Esophagus muscularis mucosa (tissue), 4 donors: ENCODE measurements around the gene SLC35G3. TPM values are rescaled to one million over a fixed set of nuclear protein-coding genes. Genes with fewer than 3 reads are reported as not detected.

Experiments used
- DNase-seq: peaks from one replicate; pipeline ENCODE4 v3.0.0-alpha.2; 2017; ENCODE audit errors: extremely low spot score
- H3K27ac ChIP-seq, 4 donors: fragments of 200-600 bp; sonication (generic); replicated peaks in 1 of 4; 1 replicate in 3 of 4; 2 replicates in 1 of 4; pipeline ENCODE4 v1.5.1; 2016 to 2019; ENCODE audit warnings: mild to moderate bottlenecking in 1 of 4
- H3K27me3 ChIP-seq, 4 donors: fragments of 200-600 bp; sonication (generic); one replicate each; pipeline versions ENCODE4 v1.5.1 to v1.6.0; 2016 to 2019
- H3K36me3 ChIP-seq, 4 donors: fragments of 200-600 bp; sonication (generic); one replicate each; pipeline ENCODE4 v1.5.1; 2016 to 2019
- H3K4me1 ChIP-seq, 4 donors: fragments of 200-600 bp; sonication (generic); one replicate each; pipeline ENCODE4 v1.5.1; 2016 to 2019
- H3K4me3 ChIP-seq, 4 donors: fragments of 200-600 bp; sonication (generic); 1 replicate in 2 of 4; 2 replicates in 2 of 4; pipeline ENCODE4 v1.5.1; 2016 to 2019; ENCODE audit warnings: mild to moderate bottlenecking in 4 of 4, moderate library complexity in 1 of 4
- H3K9me3 ChIP-seq, 4 donors: fragments of 200-600 bp; sonication (generic); 1 replicate in 3 of 4; 2 replicates in 1 of 4; pipeline ENCODE4 v1.5.1; 2016 to 2019
- CTCF ChIP-seq, 3 experiments: fragments of 200-600 bp in 2 of 3; fragments of 450-650 bp in 1 of 3; sonication (generic) in 2 of 3; IDR thresholded peaks; one replicate each; pipeline ENCODE4 v1.5.1; 2017 to 2019; ENCODE audit warnings: antibody characterized with exemption in 3 of 3, mild to moderate bottlenecking in 2 of 3, moderate library complexity in 1 of 3
- EP300 ChIP-seq: sonication (generic); formaldehyde crosslinking; IDR thresholded peaks from one replicate; pipeline ENCODE4 v1.6.1; 2017; ENCODE audit warnings: antibody characterized with exemption
- POLR2A ChIP-seq: fragments of 450-650 bp; IDR thresholded peaks from one replicate; pipeline ENCODE4 v1.6.1; 2017; ENCODE audit warnings: antibody characterized with exemption, moderate library complexity, mild to moderate bottlenecking, low read depth
- POLR2AphosphoS5 ChIP-seq, 2 donors: sonication (generic); formaldehyde crosslinking; IDR thresholded peaks; one replicate each; pipeline ENCODE4 v1.6.1; 2017; ENCODE audit warnings: antibody characterized with exemption in 2 of 2
- WGBS: methylation state at CpG from one replicate; pipeline ENCODE4 v1.1.5; 2018; 5-methylcytosine and 5-hydroxymethylcytosine counted together
- intact Hi-C: fragments of 100-400 bp; cut with DNase I; formaldehyde crosslinking; loops from one replicate; pipeline ENCODE4 v1.15.1; 2023
- total RNA-seq, 4 donors: library from RNA; depleted of rRNA; stranded (reverse); fragments of >200 nt; gene quantifications; one replicate each; pipeline versions ENCODE4 v1.1.0 to v1.2.1, GENCODE V29; 2016

SLC35G3 gene
- total RNA-seq, 4 donors from 2014 or later, result not detected

GRCh38 chr17:35222452-35222851, 28.3 kb upstream of the SLC35G3 start:
- WGBS, result 92% methylated on average over 2 of the region's 2 CpGs
- Histone ChIP-seq H3K27me3 (peaks cover 0 to 12% (median 0%) of the 10 kb centered on the region in 4 donors), H3K27ac (no peak overlapping the region), H3K4me3 (no peak overlapping the region), H3K9me3 (peaks cover 0 to 10% (median 0%) of the 10 kb centered on the region in 4 donors), H3K4me1 (no peaks in the 10 kb centered on the region), H3K36me3 (no peaks in the 10 kb centered on the region)
- no peak for TF ChIP-seq POLR2AphosphoS5 (IDR thresholded peaks at IDR 0.05)
- TF ChIP-seq CTCF (IDR thresholded peaks at IDR 0.05), result no peak
- TF ChIP-seq EP300, result no peak
- TF ChIP-seq POLR2A, result no peak
- no peak for DNase-seq
- intact Hi-C loops, result no loop called here

- Histone ChIP-seq H3K36me3 (no peaks in the 10 kb centered on the region), H3K27ac (peak overlapping the region in 1 of 4 donors; percentile 38), H3K4me1 (peaks cover 0 to 9% (median 3%) of the 10 kb centered on the region in 4 donors), H3K9me3 (peaks cover 0 to 10% (median 0%) of the 10 kb centered on the region in 4 donors), H3K27me3 (peaks cover 0 to 12% (median 0%) of the 10 kb centered on the region in 4 donors), H3K4me3 (no peak overlapping the region)
- intact Hi-C loops, result loop anchor here (10.0 kb wide), 1 partner anchor 64 kb away; no protein-coding TSS in a partner anchor
- WGBS, result 63% methylated on average over 2 of the region's 2 CpGs
- no peak for TF ChIP-seq CTCF (IDR thresholded peaks at IDR 0.05)
- TF ChIP-seq POLR2A, result no peak
- TF ChIP-seq POLR2AphosphoS5 (IDR thresholded peaks at IDR 0.05), result no peak
- no peak for TF ChIP-seq EP300
- no peak for DNase-seq
These were observed 24.7 kb upstream of the SLC35G3 start for GRCh38 chr17:35218915-35219314.

GRCh38 chr17:35217107-35217506, 22.9 kb upstream of the SLC35G3 start:
- DNase-seq, result no peak
- H3K9me3 ChIP-seq, result peaks cover 0 to 2% (median 0%) of the 10 kb centered on the region in 4 donors
- intact Hi-C loops, result loop anchor here (10.0 kb wide), 1 partner anchor 62 kb away; no protein-coding TSS in a partner anchor
- H3K27ac ChIP-seq, result no peak overlapping the region
- no peaks in the 10 kb centered on the region for H3K27me3 ChIP-seq
- 59% methylated on average over 5 of the region's 5 CpGs for WGBS
- TF ChIP-seq EP300 (no peak), POLR2A (no peak), CTCF (IDR thresholded peaks at IDR 0.05) (no peak), POLR2AphosphoS5 (IDR thresholded peaks at IDR 0.05) (no peak)
- no peak overlapping the region for H3K4me3 ChIP-seq
- H3K4me1 ChIP-seq, result peaks cover 0 to 9% (median 3%) of the 10 kb centered on the region in 4 donors
- H3K36me3 ChIP-seq, result no peaks in the 10 kb centered on the region

GRCh38 chr17:35214631-35215273, 20.6 kb upstream of the SLC35G3 start:
- intact Hi-C loops, result loop anchor here (10.0 kb wide), 1 partner anchor 60 kb away; no protein-coding TSS in a partner anchor
- DNase-seq, result no peak
- H3K4me1 ChIP-seq, result peaks cover 0 to 9% (median 3%) of the 10 kb centered on the region in 4 donors
- H3K27me3 ChIP-seq, result peaks cover 0 to 3% (median 0%) of the 10 kb centered on the region in 4 donors
- H3K9me3 ChIP-seq, result no peaks in the 10 kb centered on the region
- 47% methylated on average over 5 of the region's 5 CpGs for WGBS
- H3K4me3 ChIP-seq, result no peak overlapping the region
- TF ChIP-seq EP300, result no peak
- H3K27ac ChIP-seq, result peak overlapping the region in 2 of 4 donors; percentile 26 to 31
- no peaks in the 10 kb centered on the region for H3K36me3 ChIP-seq

- no peaks in the 10 kb centered on the region for H3K36me3 ChIP-seq
- TF ChIP-seq EP300, result no peak
- TF ChIP-seq POLR2AphosphoS5 (IDR thresholded peaks at IDR 0.05), result no peak
- TF ChIP-seq POLR2A, result no peak
- no peak for TF ChIP-seq CTCF (IDR thresholded peaks at IDR 0.05)
- WGBS, result 73% methylated on average over 3 of the region's 3 CpGs
- H3K4me3 ChIP-seq, result no peak overlapping the region
- H3K27me3 ChIP-seq, result peaks cover 0 to 3% (median 0%) of the 10 kb centered on the region in 4 donors
- H3K27ac ChIP-seq, result peak overlapping the region in 1 of 4 donors; percentile 31
- H3K4me1 ChIP-seq, result peaks cover 0 to 9% (median 3%) of the 10 kb centered on the region in 4 donors
- no peaks in the 10 kb centered on the region for H3K9me3 ChIP-seq
- intact Hi-C loops, result loop anchor here (10.0 kb wide), 1 partner anchor 59 kb away; no protein-coding TSS in a partner anchor
- DNase-seq, result no peak
These were observed 20.0 kb upstream of the SLC35G3 start for GRCh38 chr17:35214192-35214591.
